Peyer's patch (tissue), 4 donors: ENCODE results near the gene TPP2.

Experiments used
- POLR2A ChIP-seq, 2 donors: fragments of 450-650 bp; IDR thresholded peaks; one replicate each; pipeline ENCODE4 v1.5.1; 2017; ENCODE audit warnings: antibody characterized with exemption in 2 of 2, mild to moderate bottlenecking in 2 of 2, moderate library complexity in 2 of 2
- TF ChIP-seq, protein P1 (sequence below), 6 experiments: fragments of 450-650 bp in 4 of 6; fragments of 200-600 bp in 2 of 6; sonication (generic) in 1 of 6; IDR thresholded peaks; one replicate each; pipeline ENCODE4 v1.5.1; 2017 to 2019; ENCODE audit warnings: antibody characterized with exemption in 6 of 6, mild to moderate bottlenecking in 3 of 6, moderate library complexity in 1 of 6

DNA sequence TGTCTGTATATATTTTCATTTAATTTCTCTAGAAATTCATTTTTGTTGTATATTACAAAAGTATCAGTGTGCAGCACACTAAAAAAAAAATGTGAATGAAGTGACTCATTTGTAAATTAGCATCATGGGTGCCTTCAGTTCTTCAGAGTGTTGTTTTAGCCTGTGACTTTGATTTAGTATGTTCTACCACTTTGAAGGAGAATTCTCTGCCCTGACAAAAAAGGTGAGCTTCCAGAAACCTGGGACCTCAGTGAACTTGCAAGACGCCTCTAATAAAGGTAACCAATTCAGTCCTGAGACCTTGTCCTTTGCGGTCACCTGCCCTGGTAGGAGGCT lies 95.7 kb downstream of the TPP2 start:
- TF ChIP-seq, protein P1, sequence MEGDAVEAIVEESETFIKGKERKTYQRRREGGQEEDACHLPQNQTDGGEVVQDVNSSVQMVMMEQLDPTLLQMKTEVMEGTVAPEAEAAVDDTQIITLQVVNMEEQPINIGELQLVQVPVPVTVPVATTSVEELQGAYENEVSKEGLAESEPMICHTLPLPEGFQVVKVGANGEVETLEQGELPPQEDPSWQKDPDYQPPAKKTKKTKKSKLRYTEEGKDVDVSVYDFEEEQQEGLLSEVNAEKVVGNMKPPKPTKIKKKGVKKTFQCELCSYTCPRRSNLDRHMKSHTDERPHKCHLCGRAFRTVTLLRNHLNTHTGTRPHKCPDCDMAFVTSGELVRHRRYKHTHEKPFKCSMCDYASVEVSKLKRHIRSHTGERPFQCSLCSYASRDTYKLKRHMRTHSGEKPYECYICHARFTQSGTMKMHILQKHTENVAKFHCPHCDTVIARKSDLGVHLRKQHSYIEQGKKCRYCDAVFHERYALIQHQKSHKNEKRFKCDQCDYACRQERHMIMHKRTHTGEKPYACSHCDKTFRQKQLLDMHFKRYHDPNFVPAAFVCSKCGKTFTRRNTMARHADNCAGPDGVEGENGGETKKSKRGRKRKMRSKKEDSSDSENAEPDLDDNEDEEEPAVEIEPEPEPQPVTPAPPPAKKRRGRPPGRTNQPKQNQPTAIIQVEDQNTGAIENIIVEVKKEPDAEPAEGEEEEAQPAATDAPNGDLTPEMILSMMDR (IDR thresholded peaks at IDR 0.05) = no peak
- no peak for TF ChIP-seq POLR2A (IDR thresholded peaks at IDR 0.05)
